GM12878 (cell line): Measurements from ENCODE around the gene SDF4. TPM values are rescaled to one million over a fixed set of nuclear protein-coding genes. Genes with fewer than 3 reads are reported as not detected.

Experiments used
- CHD1 ChIP-seq: IDR thresholded peaks from 2 replicates; pipeline ENCODE4 v1.6.1; 2012; ENCODE audit warnings: low read depth, low read length, improper control_type of control experiment
- EGR1 ChIP-seq, 2 experiments: IDR thresholded peaks; 1 replicate in 1 of 2; 2 replicates in 1 of 2; pipeline ENCODE4 v1.6.1; 2011 to 2012; ENCODE audit warnings: low read depth in 2 of 2, low read length in 2 of 2, borderline replicate concordance in 1 of 2, mild to moderate bottlenecking in 1 of 2, moderate library complexity in 1 of 2
- FOXK2 ChIP-seq: fragments of 450-650 bp; IDR thresholded peaks from 2 replicates; pipeline ENCODE4 v1.6.1; 2017; ENCODE audit warnings: mild to moderate bottlenecking, moderate library complexity
- GATAD2B ChIP-seq: fragments of 450-650 bp; conservative IDR thresholded peaks from 2 replicates; pipeline ENCODE4 v1.6.1; 2017; ENCODE audit warnings: low read depth, mild to moderate bottlenecking, moderate library complexity
- NR2C1 ChIP-seq: fragments of 450-650 bp; IDR thresholded peaks from 2 replicates; pipeline ENCODE4 v1.6.1; 2017; ENCODE audit warnings: antibody characterized with exemption, mild to moderate bottlenecking, moderate library complexity
- NR2C2 ChIP-seq: IDR thresholded peaks from 2 replicates; pipeline ENCODE4 v1.6.1; 2011; ENCODE audit warnings: borderline replicate concordance, low read depth; ENCODE audit not compliant: control insufficient read depth, insufficient read length
- PBX3 ChIP-seq: IDR thresholded peaks from 2 replicates; pipeline ENCODE4 v1.6.1; 2011; ENCODE audit warnings: mild to moderate bottlenecking, low read depth, low read length, moderate library complexity; ENCODE audit not compliant: insufficient replicate concordance
- POU2F2 ChIP-seq: IDR thresholded peaks from 3 replicates; pipeline ENCODE4 v1.6.1; 2011; ENCODE audit warnings: low read depth, mild to moderate bottlenecking, low read length, borderline replicate concordance
- RBBP5 ChIP-seq: fragments of 200-600 bp; sonication (generic); conservative IDR thresholded peaks from 2 replicates; pipeline ENCODE4 v1.6.1; 2016
- RELA ChIP-seq: fragments of 450-650 bp; IDR thresholded peaks from 2 replicates; pipeline ENCODE4 v1.8.0; 2014; ENCODE audit warnings: borderline replicate concordance; ENCODE audit not compliant: partially characterized antibody
- SIN3A ChIP-seq: IDR thresholded peaks from 2 replicates; pipeline ENCODE4 v1.6.1; 2012; ENCODE audit warnings: low read depth, low read length, improper control_type of control experiment
- TARDBP ChIP-seq: IDR thresholded peaks from 2 replicates; pipeline ENCODE4 v1.6.1; 2016; ENCODE audit warnings: borderline replicate concordance
- polyA plus RNA-seq, 11 experiments: library from polyadenylated mRNA; depleted of rRNA in 4 of 11; unstranded in 6 of 11; stranded (reverse) in 5 of 11; fragments of >200 nt; fragmentation: Nextera tagmentation in 4 of 11; fragmentation: Illumina TruSeq in 1 of 11; extraction: Ambion mirVana in 4 of 11; extraction: Trizol in 1 of 11; gene quantifications; 1 replicate in 1 of 11; 2 replicates in 10 of 11; pipeline versions ENCODE4 v1.2.1 to v1.2.3, GENCODE V29; 2011 to 2016; ENCODE audit warnings: inconsistent platforms in 2 of 11, missing spikeins in 2 of 11, low read depth in 1 of 11
- total RNA-seq, 4 experiments: library from RNA; depleted of rRNA in 3 of 4; stranded (reverse); fragments of >200 nt in 3 of 4; fragmentation: Illumina TruSeq in 1 of 4; extraction: Trizol in 1 of 4; gene quantifications; 2 replicates each; pipeline versions ENCODE4 v1.2.1 to v1.2.3, GENCODE V29; 2013 to 2021
- TF ChIP-seq, protein P1 (sequence below): fragments of 450-650 bp; IDR thresholded peaks from 2 replicates; pipeline ENCODE4 v1.6.1; 2017; ENCODE audit warnings: mild to moderate bottlenecking, moderate library complexity
- TF ChIP-seq, protein P2 (sequence below): IDR thresholded peaks from 2 replicates; pipeline ENCODE4 v1.6.1; 2012; ENCODE audit warnings: low read depth, low read length, improper control_type of control experiment
- TF ChIP-seq, protein P3 (sequence below): IDR thresholded peaks from 2 replicates; pipeline ENCODE4 v1.6.1; 2012; ENCODE audit warnings: low read depth, low read length, improper control_type of control experiment
- TF ChIP-seq, protein P4 (sequence below): fragments of 450-650 bp; IDR thresholded peaks from 2 replicates; pipeline ENCODE4 v1.6.1; 2017; ENCODE audit warnings: mild to moderate bottlenecking

Gene SDF4
- total and polyA plus RNA-seq, 10 of the 15 experiments (the other 5 are each of a cell fraction or from before 2014, with no cell fraction given) = 0.44 to 97.2 (median 40.2) TPM

GRCh38 chr1:1200876-1201810 lies 30.7 kb downstream of the SDF4 start (continued):
- TF ChIP-seq PBX3 = no peak
- TF ChIP-seq, protein P1, sequence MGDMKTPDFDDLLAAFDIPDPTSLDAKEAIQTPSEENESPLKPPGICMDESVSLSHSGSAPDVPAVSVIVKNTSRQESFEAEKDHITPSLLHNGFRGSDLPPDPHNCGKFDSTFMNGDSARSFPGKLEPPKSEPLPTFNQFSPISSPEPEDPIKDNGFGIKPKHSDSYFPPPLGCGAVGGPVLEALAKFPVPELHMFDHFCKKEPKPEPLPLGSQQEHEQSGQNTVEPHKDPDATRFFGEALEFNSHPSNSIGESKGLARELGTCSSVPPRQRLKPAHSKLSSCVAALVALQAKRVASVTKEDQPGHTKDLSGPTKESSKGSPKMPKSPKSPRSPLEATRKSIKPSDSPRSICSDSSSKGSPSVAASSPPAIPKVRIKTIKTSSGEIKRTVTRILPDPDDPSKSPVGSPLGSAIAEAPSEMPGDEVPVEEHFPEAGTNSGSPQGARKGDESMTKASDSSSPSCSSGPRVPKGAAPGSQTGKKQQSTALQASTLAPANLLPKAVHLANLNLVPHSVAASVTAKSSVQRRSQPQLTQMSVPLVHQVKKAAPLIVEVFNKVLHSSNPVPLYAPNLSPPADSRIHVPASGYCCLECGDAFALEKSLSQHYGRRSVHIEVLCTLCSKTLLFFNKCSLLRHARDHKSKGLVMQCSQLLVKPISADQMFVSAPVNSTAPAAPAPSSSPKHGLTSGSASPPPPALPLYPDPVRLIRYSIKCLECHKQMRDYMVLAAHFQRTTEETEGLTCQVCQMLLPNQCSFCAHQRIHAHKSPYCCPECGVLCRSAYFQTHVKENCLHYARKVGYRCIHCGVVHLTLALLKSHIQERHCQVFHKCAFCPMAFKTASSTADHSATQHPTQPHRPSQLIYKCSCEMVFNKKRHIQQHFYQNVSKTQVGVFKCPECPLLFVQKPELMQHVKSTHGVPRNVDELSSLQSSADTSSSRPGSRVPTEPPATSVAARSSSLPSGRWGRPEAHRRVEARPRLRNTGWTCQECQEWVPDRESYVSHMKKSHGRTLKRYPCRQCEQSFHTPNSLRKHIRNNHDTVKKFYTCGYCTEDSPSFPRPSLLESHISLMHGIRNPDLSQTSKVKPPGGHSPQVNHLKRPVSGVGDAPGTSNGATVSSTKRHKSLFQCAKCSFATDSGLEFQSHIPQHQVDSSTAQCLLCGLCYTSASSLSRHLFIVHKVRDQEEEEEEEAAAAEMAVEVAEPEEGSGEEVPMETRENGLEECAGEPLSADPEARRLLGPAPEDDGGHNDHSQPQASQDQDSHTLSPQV = peak; percentile 79; the same call in 1 of the 2 replicates
- TF ChIP-seq NR2C1 = no peak
- no peak for TF ChIP-seq FOXK2
- TF ChIP-seq NR2C2 = no peak
- TF ChIP-seq GATAD2B = peak; percentile 100
- TF ChIP-seq RBBP5 = no peak
- TF ChIP-seq, protein P2, sequence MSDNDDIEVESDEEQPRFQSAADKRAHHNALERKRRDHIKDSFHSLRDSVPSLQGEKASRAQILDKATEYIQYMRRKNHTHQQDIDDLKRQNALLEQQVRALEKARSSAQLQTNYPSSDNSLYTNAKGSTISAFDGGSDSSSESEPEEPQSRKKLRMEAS = peak; percentile 29; the same call in 1 of the 2 replicates
- TF ChIP-seq CHD1 = no peak
- 0 out of 3 replicates have a peak, but pooled peaks have one; percentile 20 for TF ChIP-seq POU2F2
- TF ChIP-seq SIN3A = no peak
- peak; percentile 23 to 99 for TF ChIP-seq EGR1 (IDR thresholded peaks at IDR 0.05; ENCODE audit: borderline replicate concordance in 1 of 2, low read depth in 2 of 2, low read length in 2 of 2)
- no peak for TF ChIP-seq TARDBP
- TF ChIP-seq, protein P3, sequence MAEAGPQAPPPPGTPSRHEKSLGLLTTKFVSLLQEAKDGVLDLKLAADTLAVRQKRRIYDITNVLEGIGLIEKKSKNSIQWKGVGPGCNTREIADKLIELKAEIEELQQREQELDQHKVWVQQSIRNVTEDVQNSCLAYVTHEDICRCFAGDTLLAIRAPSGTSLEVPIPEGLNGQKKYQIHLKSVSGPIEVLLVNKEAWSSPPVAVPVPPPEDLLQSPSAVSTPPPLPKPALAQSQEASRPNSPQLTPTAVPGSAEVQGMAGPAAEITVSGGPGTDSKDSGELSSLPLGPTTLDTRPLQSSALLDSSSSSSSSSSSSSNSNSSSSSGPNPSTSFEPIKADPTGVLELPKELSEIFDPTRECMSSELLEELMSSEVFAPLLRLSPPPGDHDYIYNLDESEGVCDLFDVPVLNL = no peak
- TF ChIP-seq, protein P4, sequence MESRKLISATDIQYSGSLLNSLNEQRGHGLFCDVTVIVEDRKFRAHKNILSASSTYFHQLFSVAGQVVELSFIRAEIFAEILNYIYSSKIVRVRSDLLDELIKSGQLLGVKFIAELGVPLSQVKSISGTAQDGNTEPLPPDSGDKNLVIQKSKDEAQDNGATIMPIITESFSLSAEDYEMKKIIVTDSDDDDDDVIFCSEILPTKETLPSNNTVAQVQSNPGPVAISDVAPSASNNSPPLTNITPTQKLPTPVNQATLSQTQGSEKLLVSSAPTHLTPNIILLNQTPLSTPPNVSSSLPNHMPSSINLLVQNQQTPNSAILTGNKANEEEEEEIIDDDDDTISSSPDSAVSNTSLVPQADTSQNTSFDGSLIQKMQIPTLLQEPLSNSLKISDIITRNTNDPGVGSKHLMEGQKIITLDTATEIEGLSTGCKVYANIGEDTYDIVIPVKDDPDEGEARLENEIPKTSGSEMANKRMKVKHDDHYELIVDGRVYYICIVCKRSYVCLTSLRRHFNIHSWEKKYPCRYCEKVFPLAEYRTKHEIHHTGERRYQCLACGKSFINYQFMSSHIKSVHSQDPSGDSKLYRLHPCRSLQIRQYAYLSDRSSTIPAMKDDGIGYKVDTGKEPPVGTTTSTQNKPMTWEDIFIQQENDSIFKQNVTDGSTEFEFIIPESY = no peak
- TF ChIP-seq RELA = peak; percentile 98
